Activated B cell treated with CpG ODN at 0.5 μM for 24 hours (primary cell): Measurements from ENCODE around the gene CFI. TPM values are rescaled to one million over a fixed set of nuclear protein-coding genes. Genes with fewer than 3 reads are reported as not detected.

ENCODE experiments used
- ATAC-seq: fragments of 200-7000 bp; cut with Tn5 transposase; one replicate; pipeline ENCODE4 v1.10.0; 2021; ENCODE audit warnings: low read depth, mild to moderate bottlenecking, moderate library complexity
- CTCF ChIA-PET: fragments of 350-600 bp; sonication (Branson Sonifier 250); formaldehyde crosslinking; loops from one replicate; lab custom pipeline; 2021; ENCODE audit warnings: antibody characterized with exemption; lab: Charles Lee
- POLR2A ChIA-PET: fragments of 350-600 bp; sonication (Branson Sonifier 250); formaldehyde crosslinking; loops from one replicate; lab custom pipeline; 2021; ENCODE audit warnings: antibody characterized with exemption; lab: Charles Lee
- DNase-seq: peaks from one replicate; pipeline ENCODE4 v3.0.0; 2022
- H3K27ac Mint-ChIP-seq: one replicate; pipeline ENCODE4 v1.8.0; 2020; ENCODE audit warnings: mixed read lengths
- H3K27me3 Mint-ChIP-seq: one replicate; pipeline ENCODE4 v1.8.0; 2021; ENCODE audit warnings: mixed read lengths
- H3K36me3 Mint-ChIP-seq: one replicate; pipeline ENCODE4 v1.8.0; 2021; ENCODE audit warnings: low read depth, mixed read lengths
- H3K4me1 Mint-ChIP-seq: one replicate; pipeline ENCODE4 v1.8.0; 2021; ENCODE audit warnings: mixed read lengths
- H3K4me3 Mint-ChIP-seq: one replicate; pipeline ENCODE4 v1.8.0; 2020; ENCODE audit warnings: mild to moderate bottlenecking, mixed read lengths
- H3K9me3 Mint-ChIP-seq: one replicate; pipeline ENCODE4 v1.8.0; 2020; ENCODE audit warnings: mixed read lengths
- CTCF ChIP-seq: fragments of 200-600 bp; IDR thresholded peaks from one replicate; pipeline ENCODE4 v1.8.0; 2022; ENCODE audit warnings: antibody characterized with exemption, mild to moderate bottlenecking
- intact Hi-C: fragments of 100-400 bp; cut with micrococcal nuclease; formaldehyde crosslinking; loops from one replicate; pipeline ENCODE4 v1.15.1; 2024
- total RNA-seq: library from RNA; stranded (reverse); gene quantifications from 2 replicates; pipeline ENCODE4 v1.2.3, GENCODE V29; 2022

Gene CFI
- total RNA-seq, 1 donor from 2014 or later, result not detected

DNA sequence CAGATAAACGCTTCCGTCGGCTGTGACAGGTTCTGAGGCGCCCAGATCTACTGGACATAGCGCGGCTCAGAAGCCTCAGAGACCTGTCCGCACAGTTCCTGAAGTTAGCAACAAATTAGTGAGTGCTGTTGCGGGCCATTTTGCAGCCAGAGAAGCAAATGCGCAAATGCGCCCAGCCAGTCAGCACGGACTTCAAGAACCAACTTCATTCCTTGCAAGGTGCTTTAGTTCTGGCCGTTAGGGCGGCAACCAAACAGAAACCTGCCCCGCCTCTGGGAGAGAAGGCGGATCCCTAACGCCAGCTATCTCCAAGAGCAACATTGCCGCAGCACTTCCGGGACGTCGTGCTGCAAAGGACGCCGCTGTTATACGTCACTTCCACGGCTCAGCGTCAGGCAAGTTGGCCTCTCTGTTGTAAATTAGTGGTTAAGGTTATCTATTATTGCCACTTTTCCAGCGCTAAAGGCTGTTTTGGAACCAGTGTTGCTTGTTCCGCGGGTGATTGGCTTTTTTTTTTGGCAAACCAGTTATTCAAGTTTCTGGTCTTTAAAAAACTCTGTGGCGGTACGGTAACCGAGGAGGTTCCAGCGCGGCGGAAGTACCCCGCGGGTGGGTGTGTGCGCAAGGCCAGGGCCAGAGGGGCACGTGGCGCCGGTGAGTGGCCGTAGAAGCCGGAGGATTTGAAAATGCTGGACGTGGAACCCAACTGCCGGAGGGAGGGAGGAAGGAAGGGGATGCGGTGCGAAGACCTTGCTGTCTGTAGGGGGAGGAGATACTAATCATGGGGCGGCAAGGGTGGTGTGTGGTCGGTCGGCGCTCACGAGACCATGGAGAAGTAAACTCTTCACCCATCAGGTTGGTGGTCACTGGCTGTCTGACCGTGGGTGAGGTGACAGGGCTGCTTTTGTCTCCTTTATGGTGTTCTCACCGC, 13.6 kb upstream of the CFI start, which contains the start of gene GAR1:
Gene GAR1, plus strand, starts transcription at position 612 of the 931 bp plus-strand sequence. CDS start 403 bp downstream, outside the sequence.
- Mint-ChIP-seq H3K36me3 (peaks cover 39% of the 10 kb centered on the region), H3K27ac (peak within 1 kb of the TSS; percentile 93), H3K27me3 (no peaks in the 10 kb centered on the region), H3K4me1 (peaks cover 28% of the 10 kb centered on the region), H3K9me3 (no peaks in the 10 kb centered on the region), H3K4me3 (peak within 1 kb of the TSS; percentile 94)
- no peak for TF ChIP-seq CTCF
- ChIA-PET POLR2A (interaction anchor here (0.6 to 2.6 kb wide), 8 partner anchors 82 to 1652 kb away, joined by 3 to 11 read pairs (median 4); partner anchors contain the start of genes PLA2G12A, RPL34 and SEC24B), CTCF (interaction anchor here (0.9 to 1.3 kb wide), 2 partner anchors 184 to 382 kb away, joined by 3 to 4 read pairs; partner anchors contain the start of gene SEC24B)
- intact Hi-C loops, result loop anchor here (1.0 to 10.0 kb wide), 9 partner anchors 85 to 1826 kb away; partner anchors contain the start of genes CASP6, ELOVL6, HADH and MCUB
- peak; percentile 97 for ATAC-seq
- DNase-seq, result peak; percentile 70

DNA sequence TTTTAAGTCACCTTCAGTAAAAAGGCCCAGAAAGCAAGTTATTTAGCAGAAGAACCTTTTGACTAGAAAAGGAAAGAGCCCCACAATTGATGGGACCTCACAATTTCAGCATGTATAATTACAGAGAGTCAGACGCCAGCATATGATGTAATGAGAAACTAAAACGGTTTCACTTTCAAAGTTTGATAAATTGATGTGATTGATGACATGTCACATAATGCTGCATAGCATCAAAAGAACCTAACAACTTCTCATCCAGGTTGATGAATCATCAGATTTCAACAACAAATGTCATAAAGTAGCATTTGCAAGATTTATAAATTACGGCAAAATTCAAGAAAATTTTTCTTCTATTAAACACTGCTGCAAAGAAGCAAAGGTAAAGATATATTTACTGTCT, 9.9 kb upstream of the CFI start:
- ChIA-PET CTCF (no interaction called here), POLR2A (no interaction called here)
- ATAC-seq (no peak), DNase-seq (no peak)
- Mint-ChIP-seq H3K4me3 (no peak overlapping the region), H3K27ac (no peak overlapping the region), H3K27me3 (peaks cover 4% of the 10 kb centered on the region), H3K36me3 (peaks cover 9% of the 10 kb centered on the region), H3K4me1 (peaks cover 21% of the 10 kb centered on the region), H3K9me3 (no peaks in the 10 kb centered on the region)
- no peak for TF ChIP-seq CTCF
- intact Hi-C loops, result loop anchor here (10.0 kb wide), 1 partner anchor 1187 kb away; the partner anchor contains the start of gene RPL34

DNA sequence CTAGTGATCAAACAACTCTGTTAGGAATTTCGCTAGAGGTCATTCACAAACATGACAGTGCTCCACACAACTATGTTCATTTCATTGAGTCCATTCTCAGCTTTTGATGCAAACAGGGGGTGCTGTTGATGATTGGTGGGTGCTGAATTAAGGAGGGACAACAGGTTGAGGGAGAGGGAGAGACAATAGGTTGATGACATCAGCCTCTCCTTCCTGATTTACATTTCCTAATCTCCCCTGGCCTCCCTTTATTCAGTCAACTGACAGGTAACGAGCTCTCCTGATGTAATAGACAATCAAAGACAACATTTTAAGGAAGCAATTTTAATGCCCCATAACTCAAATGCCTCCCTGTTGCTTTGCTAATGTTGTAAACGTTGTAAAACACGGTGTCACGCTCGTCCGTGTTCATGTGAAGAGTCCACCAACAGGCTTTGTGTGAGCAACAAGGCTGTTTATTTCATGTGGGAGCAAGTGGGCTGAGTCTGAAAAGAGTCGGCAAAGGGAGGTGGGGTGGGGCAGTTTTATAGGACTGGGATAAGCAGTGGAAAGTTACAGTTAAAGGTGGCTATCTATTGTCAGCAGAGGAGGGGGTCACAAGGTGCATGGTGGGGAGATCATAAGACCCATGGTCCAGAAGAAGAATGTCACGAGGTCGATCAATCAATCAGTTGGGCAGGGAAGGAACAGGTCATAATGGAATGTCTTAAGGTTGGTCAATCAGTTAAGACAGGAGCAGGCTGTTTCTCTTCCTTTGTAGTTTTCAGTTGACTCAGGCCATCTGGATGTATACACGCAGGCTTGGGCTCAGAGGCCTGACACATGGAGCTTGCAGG, 9.0 kb upstream of the CFI start:
- DNase-seq (no peak), ATAC-seq (no peak)
- Mint-ChIP-seq H3K9me3 (no peaks in the 10 kb centered on the region), H3K27me3 (peaks cover 4% of the 10 kb centered on the region), H3K36me3 (peaks cover 8% of the 10 kb centered on the region), H3K4me3 (no peak overlapping the region), H3K27ac (no peak overlapping the region), H3K4me1 (peaks cover 12% of the 10 kb centered on the region)
- ChIA-PET POLR2A (no interaction called here), CTCF (no interaction called here)
- no peak for TF ChIP-seq CTCF
- intact Hi-C loops, result loop anchor here (10.0 kb wide), 1 partner anchor 1186 kb away; the partner anchor contains the start of gene RPL34

GRCh38 chr4:109809655-109810054, 7.9 kb upstream of the CFI start:
- Mint-ChIP-seq H3K36me3 (no peaks in the 10 kb centered on the region), H3K27me3 (peaks cover 4% of the 10 kb centered on the region), H3K4me3 (no peak overlapping the region), H3K9me3 (no peaks in the 10 kb centered on the region), H3K27ac (no peak overlapping the region), H3K4me1 (peaks cover 2% of the 10 kb centered on the region)
- ATAC-seq, result no peak
- no peak for TF ChIP-seq CTCF
- POLR2A ChIA-PET, result no interaction called here
- no peak for DNase-seq
- CTCF ChIA-PET, result no interaction called here
- intact Hi-C loops, result loop anchor here (10.0 kb wide), 1 partner anchor 1185 kb away; the partner anchor contains the start of gene RPL34
